ENCODE data around the gene SLC25A6. TPM values are rescaled to one million over a fixed set of nuclear protein-coding genes. Genes with fewer than 3 reads are reported as not detected.

The SLC25A6 gene
- total and polyA plus RNA-seq, 3 experiments from 2014 or later = 330 to 469 (median 341) TPM

- Histone ChIP-seq H3K36me3 (ENCODE audit: insufficient read depth, low read length) (peaks cover 34% of the 10 kb centered on the region), H3K9me3 (ENCODE audit: low read length) (peaks cover 20% of the 10 kb centered on the region), H3K27me3 (ENCODE audit: insufficient read depth, low read length, poor library complexity, severe bottlenecking) (no peaks in the 10 kb centered on the region), H3K4me3 (ENCODE audit: low read length) (no peak overlapping the region), H3K4me1 (ENCODE audit: insufficient read depth, low read length) (no peaks in the 10 kb centered on the region), H3K27ac (ENCODE audit: low read depth, low read length) (no peak overlapping the region)
- Mint-ChIP-seq H3K4me1 (peaks cover 0 to 4% (median 0%) of the 10 kb centered on the region in 3 donors), H3K27ac (no peak overlapping the region), H3K4me3 (no peak overlapping the region), H3K27me3 (no peaks in the 10 kb centered on the region), H3K36me3 (peaks cover 12 to 59% (median 43%) of the 10 kb centered on the region in 3 donors), H3K9me3 (peaks cover 0 to 16% (median 11%) of the 10 kb centered on the region in 5 donors)
- ChIA-PET CTCF (no interaction called here), POLR2A (no interaction called here)
- DNase-seq = no peak
Observed at GRCh38 chrX:1425381-1425780, 33.5 kb upstream of the SLC25A6 start.

GRCh38 chrX:1424147-1424851 lies 32.4 kb upstream of the SLC25A6 start:
- CTCF ChIA-PET = no interaction called here
- Histone ChIP-seq H3K9me3 (ENCODE audit: low read length) (peaks cover 20% of the 10 kb centered on the region), H3K27ac (ENCODE audit: low read depth, low read length) (no peak overlapping the region), H3K4me3 (ENCODE audit: low read length) (no peak overlapping the region), H3K4me1 (ENCODE audit: insufficient read depth, low read length) (no peaks in the 10 kb centered on the region), H3K36me3 (ENCODE audit: insufficient read depth, low read length) (peaks cover 34% of the 10 kb centered on the region), H3K27me3 (ENCODE audit: insufficient read depth, low read length, poor library complexity, severe bottlenecking) (no peaks in the 10 kb centered on the region)
- H3K9me3 Mint-ChIP-seq = peaks cover 0 to 21% (median 11%) of the 10 kb centered on the region in 5 donors
- H3K27ac Mint-ChIP-seq = no peak overlapping the region
- H3K27me3 Mint-ChIP-seq = no peaks in the 10 kb centered on the region
- H3K4me3 Mint-ChIP-seq = no peak overlapping the region
- POLR2A ChIA-PET = no interaction called here
- H3K4me1 Mint-ChIP-seq = peaks cover 0 to 11% (median 0%) of the 10 kb centered on the region in 3 donors
- no peak for DNase-seq
- peaks cover 18 to 64% (median 51%) of the 10 kb centered on the region in 3 donors for H3K36me3 Mint-ChIP-seq

- no peaks in the 10 kb centered on the region for H3K4me1 ChIP-seq (ENCODE audit: insufficient read depth, low read length)
- peaks cover 0 to 11% (median 0%) of the 10 kb centered on the region in 3 donors for H3K4me1 Mint-ChIP-seq
- peaks cover 40% of the 10 kb centered on the region for H3K36me3 ChIP-seq (ENCODE audit: insufficient read depth, low read length)
- H3K9me3 ChIP-seq (ENCODE audit: low read length) = peaks cover 20% of the 10 kb centered on the region
- ChIA-PET CTCF (no interaction called here), POLR2A (no interaction called here)
- no peak for DNase-seq
- H3K27me3 Mint-ChIP-seq = no peaks in the 10 kb centered on the region
- no peaks in the 10 kb centered on the region for H3K27me3 ChIP-seq (ENCODE audit: insufficient read depth, low read length, poor library complexity, severe bottlenecking)
- H3K36me3 Mint-ChIP-seq = peaks cover 18 to 67% (median 51%) of the 10 kb centered on the region in 3 donors
- peaks cover 0 to 21% (median 11%) of the 10 kb centered on the region in 5 donors for H3K9me3 Mint-ChIP-seq
- no peak overlapping the region for H3K4me3 Mint-ChIP-seq
- no peak overlapping the region for H3K27ac ChIP-seq (ENCODE audit: low read depth, low read length)
- no peak overlapping the region for H3K27ac Mint-ChIP-seq
- H3K4me3 ChIP-seq (ENCODE audit: low read length) = no peak overlapping the region
Observed at GRCh38 chrX:1423215-1423614, 31.3 kb upstream of the SLC25A6 start.

GRCh38 chrX:1422135-1422465 lies 30.2 kb upstream of the SLC25A6 start:
- Mint-ChIP-seq H3K27me3 (no peaks in the 10 kb centered on the region), H3K4me3 (no peak overlapping the region), H3K27ac (no peak overlapping the region), H3K4me1 (peaks cover 0 to 11% (median 0%) of the 10 kb centered on the region in 3 donors), H3K36me3 (peaks cover 18 to 62% (median 48%) of the 10 kb centered on the region in 3 donors), H3K9me3 (peaks cover 0 to 21% (median 11%) of the 10 kb centered on the region in 5 donors)
- Histone ChIP-seq H3K36me3 (ENCODE audit: insufficient read depth, low read length) (peaks cover 50% of the 10 kb centered on the region), H3K4me3 (ENCODE audit: low read length) (no peak overlapping the region), H3K27me3 (ENCODE audit: insufficient read depth, low read length, poor library complexity, severe bottlenecking) (no peaks in the 10 kb centered on the region), H3K9me3 (ENCODE audit: low read length) (peaks cover 20% of the 10 kb centered on the region), H3K4me1 (ENCODE audit: insufficient read depth, low read length) (no peaks in the 10 kb centered on the region), H3K27ac (ENCODE audit: low read depth, low read length) (no peak overlapping the region)
- no peak for DNase-seq
- CTCF ChIA-PET = no interaction called here
- POLR2A ChIA-PET = no interaction called here

- no peaks in the 10 kb centered on the region for H3K4me1 ChIP-seq (ENCODE audit: insufficient read depth, low read length)
- H3K27me3 ChIP-seq (ENCODE audit: insufficient read depth, low read length, poor library complexity, severe bottlenecking) = no peaks in the 10 kb centered on the region
- ChIA-PET POLR2A (no interaction called here), CTCF (no interaction called here)
- H3K27me3 Mint-ChIP-seq = no peaks in the 10 kb centered on the region
- peaks cover 56% of the 10 kb centered on the region for H3K36me3 ChIP-seq (ENCODE audit: insufficient read depth, low read length)
- H3K9me3 Mint-ChIP-seq = peaks cover 0 to 21% (median 11%) of the 10 kb centered on the region in 5 donors
- DNase-seq = no peak
- peak overlapping the region in 1 of 8 donors; percentile 73 for H3K27ac Mint-ChIP-seq
- H3K36me3 Mint-ChIP-seq = peaks cover 18 to 57% (median 45%) of the 10 kb centered on the region in 3 donors
- H3K9me3 ChIP-seq (ENCODE audit: low read length) = peaks cover 20% of the 10 kb centered on the region
- no peak overlapping the region for H3K4me3 Mint-ChIP-seq
- H3K4me1 Mint-ChIP-seq = peaks cover 0 to 11% (median 0%) of the 10 kb centered on the region in 3 donors
- no peak overlapping the region for H3K27ac ChIP-seq (ENCODE audit: low read depth, low read length)
- no peak overlapping the region for H3K4me3 ChIP-seq (ENCODE audit: low read length)
Observed at GRCh38 chrX:1421433-1422134, 29.7 kb upstream of the SLC25A6 start.

- Histone ChIP-seq H3K4me1 (ENCODE audit: insufficient read depth, low read length) (no peaks in the 10 kb centered on the region), H3K36me3 (ENCODE audit: insufficient read depth, low read length) (peaks cover 54% of the 10 kb centered on the region), H3K4me3 (ENCODE audit: low read length) (no peak overlapping the region), H3K9me3 (ENCODE audit: low read length) (peaks cover 20% of the 10 kb centered on the region), H3K27me3 (ENCODE audit: insufficient read depth, low read length, poor library complexity, severe bottlenecking) (no peaks in the 10 kb centered on the region), H3K27ac (ENCODE audit: low read depth, low read length) (no peak overlapping the region)
- Mint-ChIP-seq H3K4me1 (peaks cover 0 to 11% (median 0%) of the 10 kb centered on the region in 3 donors), H3K4me3 (no peak overlapping the region), H3K27ac (peak overlapping the region in 6 of 8 donors; percentile 2 to 90 (median 53)), H3K9me3 (peaks cover 0 to 21% (median 11%) of the 10 kb centered on the region in 5 donors), H3K27me3 (no peaks in the 10 kb centered on the region), H3K36me3 (peaks cover 18 to 46% (median 41%) of the 10 kb centered on the region in 3 donors)
- no peak for DNase-seq
- CTCF ChIA-PET = no interaction called here
- POLR2A ChIA-PET = no interaction called here
Observed at GRCh38 chrX:1420371-1420770, 28.5 kb upstream of the SLC25A6 start.

- Mint-ChIP-seq H3K4me1 (peaks cover 0 to 8% (median 0%) of the 10 kb centered on the region in 3 donors), H3K27me3 (no peaks in the 10 kb centered on the region), H3K9me3 (peaks cover 0 to 17% (median 11%) of the 10 kb centered on the region in 5 donors), H3K27ac (peak overlapping the region in 6 of 8 donors; percentile 2 to 90 (median 56)), H3K4me3 (no peak overlapping the region), H3K36me3 (peaks cover 15 to 42% (median 35%) of the 10 kb centered on the region in 3 donors)
- H3K9me3 ChIP-seq (ENCODE audit: low read length) = peaks cover 20% of the 10 kb centered on the region
- no peak overlapping the region for H3K4me3 ChIP-seq (ENCODE audit: low read length)
- no peaks in the 10 kb centered on the region for H3K4me1 ChIP-seq (ENCODE audit: insufficient read depth, low read length)
- peaks cover 48% of the 10 kb centered on the region for H3K36me3 ChIP-seq (ENCODE audit: insufficient read depth, low read length)
- DNase-seq = no peak
- ChIA-PET POLR2A (no interaction called here), CTCF (no interaction called here)
- H3K27ac ChIP-seq (ENCODE audit: low read depth, low read length) = no peak overlapping the region
- no peaks in the 10 kb centered on the region for H3K27me3 ChIP-seq (ENCODE audit: insufficient read depth, low read length, poor library complexity, severe bottlenecking)
Observed at GRCh38 chrX:1419545-1420355, 27.8 kb upstream of the SLC25A6 start.
